NCI-H1105 (cell line): Measurements from ENCODE around the gene GPX7.
"Not testable (repeated sequence)": the region's sequence is repeated elsewhere in the genome, so short reads cannot be mapped to it uniquely, and the experiment has no call there.

ENCODE experiments used
- DNase-seq: peaks from one replicate; lab custom pipeline; 2025; lab: John Stamatoyannopoulos, UW

The GPX7 gene

GRCh38 chr1:52601991-52602855 is at the start of gene GPX7:
Gene GPX7 (plus strand): TSS chr1:52602371. CDS start chr1:52602410, 39 bp downstream.
- DNase-seq = peak; percentile 61

GRCh38 chr1:52552505-52553361 is 49.4 kb upstream of the GPX7 start, which contains the start of gene TUT4:
Gene TUT4 (minus strand): TSS chr1:52553092. CDS start chr1:52526280, 26,812 bp downstream.
- peak; percentile 90 for DNase-seq

- peak; percentile 85 for DNase-seq
Observed at GRCh38 chr1:52553362-52554266, 48.6 kb upstream of the GPX7 start.

- no peak for DNase-seq
Observed at GRCh38 chr1:52554267-52554640, 47.9 kb upstream of the GPX7 start.

- no peak for DNase-seq
Observed at GRCh38 chr1:52554756-52555155, 47.4 kb upstream of the GPX7 start.

- no peak for DNase-seq
Observed at GRCh38 chr1:52556641-52557360, 45.4 kb upstream of the GPX7 start.

GRCh38 chr1:52558941-52559340 is 43.2 kb upstream of the GPX7 start:
- DNase-seq = peak; percentile 68

GRCh38 chr1:52559875-52560274 is 42.3 kb upstream of the GPX7 start:
- DNase-seq = no peak

GRCh38 chr1:52562766-52563165 is 39.4 kb upstream of the GPX7 start:
- DNase-seq = no peak

GRCh38 chr1:52567943-52568342 is 34.2 kb upstream of the GPX7 start:
- DNase-seq = no peak

GRCh38 chr1:52569449-52570210 is 32.5 kb upstream of the GPX7 start:
- DNase-seq = no peak

- no peak for DNase-seq
Observed at GRCh38 chr1:52571783-52572182, 30.4 kb upstream of the GPX7 start.

- DNase-seq = no peak
Observed at GRCh38 chr1:52572387-52572786, 29.8 kb upstream of the GPX7 start.

- DNase-seq = no peak
Observed at GRCh38 chr1:52574594-52574993, 27.6 kb upstream of the GPX7 start.

- DNase-seq = no peak
Observed at GRCh38 chr1:52576074-52576473, 26.1 kb upstream of the GPX7 start.

GRCh38 chr1:52578066-52578465 is 24.1 kb upstream of the GPX7 start:
- not testable (repeated sequence) for DNase-seq

GRCh38 chr1:52579415-52579814 is 22.8 kb upstream of the GPX7 start:
- no peak for DNase-seq

GRCh38 chr1:52580283-52580682 is 21.9 kb upstream of the GPX7 start:
- DNase-seq = no peak

- no peak for DNase-seq
Observed at GRCh38 chr1:52582116-52582696, 20.0 kb upstream of the GPX7 start.

- no peak for DNase-seq
Observed at GRCh38 chr1:52585474-52585873, 16.7 kb upstream of the GPX7 start.
